ENCODE measurements around the gene RTP3. TPM values are rescaled to one million over a fixed set of nuclear protein-coding genes. Genes with fewer than 3 reads are reported as not detected.

The RTP3 gene
- total RNA-seq, 1 experiment from 2014 or later, result not detected

- CTCF ChIA-PET, result no interaction called here
- no TSS peak for BruUV-seq (replicated peaks)
- H3K4me3 Mint-ChIP-seq (ENCODE audit: unreplicated experiment), result no peak overlapping the region
Observed at GRCh38 chr3:46466273-46466672, 31.5 kb upstream of the RTP3 start.

GRCh38 chr3:46466871-46467403 lies 30.8 kb upstream of the RTP3 start:
- Histone ChIP-seq H3K9me3 (no peaks in the 10 kb centered on the region), H3K36me3 (ENCODE audit: control insufficient read depth, insufficient read depth, low read length) (no peaks in the 10 kb centered on the region), H3K27me3 (replicated peaks; ENCODE audit: control insufficient read depth, insufficient read depth, low read length) (no peaks in the 10 kb centered on the region; the same call in 1 of the 2 replicates), H3K4me3 (ENCODE audit: low read depth, low read length) (no peak overlapping the region), H3K4me1 (no peaks in the 10 kb centered on the region)
- ChIA-PET CTCF (no interaction called here), POLR2A (no interaction called here)
- Mint-ChIP-seq H3K27ac (ENCODE audit: unreplicated experiment) (no peak overlapping the region), H3K4me3 (ENCODE audit: unreplicated experiment) (no peak overlapping the region), H3K36me3 (ENCODE audit: insufficient read depth, unreplicated experiment) (no peaks in the 10 kb centered on the region), H3K4me1 (ENCODE audit: low read depth, unreplicated experiment) (no peaks in the 10 kb centered on the region), H3K9me3 (ENCODE audit: unreplicated experiment) (no peaks in the 10 kb centered on the region), H3K27me3 (ENCODE audit: insufficient read depth, unreplicated experiment) (no peaks in the 10 kb centered on the region)
- no peak for DNase-seq
- no TSS peak for BruUV-seq (replicated peaks)
- intact Hi-C loops (cut with micrococcal nuclease; ENCODE audit: unreplicated experiment), result no loop called here
- TF ChIP-seq, protein P1, sequence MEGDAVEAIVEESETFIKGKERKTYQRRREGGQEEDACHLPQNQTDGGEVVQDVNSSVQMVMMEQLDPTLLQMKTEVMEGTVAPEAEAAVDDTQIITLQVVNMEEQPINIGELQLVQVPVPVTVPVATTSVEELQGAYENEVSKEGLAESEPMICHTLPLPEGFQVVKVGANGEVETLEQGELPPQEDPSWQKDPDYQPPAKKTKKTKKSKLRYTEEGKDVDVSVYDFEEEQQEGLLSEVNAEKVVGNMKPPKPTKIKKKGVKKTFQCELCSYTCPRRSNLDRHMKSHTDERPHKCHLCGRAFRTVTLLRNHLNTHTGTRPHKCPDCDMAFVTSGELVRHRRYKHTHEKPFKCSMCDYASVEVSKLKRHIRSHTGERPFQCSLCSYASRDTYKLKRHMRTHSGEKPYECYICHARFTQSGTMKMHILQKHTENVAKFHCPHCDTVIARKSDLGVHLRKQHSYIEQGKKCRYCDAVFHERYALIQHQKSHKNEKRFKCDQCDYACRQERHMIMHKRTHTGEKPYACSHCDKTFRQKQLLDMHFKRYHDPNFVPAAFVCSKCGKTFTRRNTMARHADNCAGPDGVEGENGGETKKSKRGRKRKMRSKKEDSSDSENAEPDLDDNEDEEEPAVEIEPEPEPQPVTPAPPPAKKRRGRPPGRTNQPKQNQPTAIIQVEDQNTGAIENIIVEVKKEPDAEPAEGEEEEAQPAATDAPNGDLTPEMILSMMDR (IDR thresholded peaks at IDR 0.05; ENCODE audit: insufficient read depth in 1 of 2, low read depth in 1 of 2, low read length in 1 of 2, severe bottlenecking in 1 of 2, unreplicated experiment in 1 of 2), result no peak

More at GRCh38 chr3:46466273-46466672, 31.5 kb upstream of the RTP3 start:
- Mint-ChIP-seq H3K27me3 (ENCODE audit: insufficient read depth, unreplicated experiment) (no peaks in the 10 kb centered on the region), H3K9me3 (ENCODE audit: unreplicated experiment) (no peaks in the 10 kb centered on the region), H3K36me3 (ENCODE audit: insufficient read depth, unreplicated experiment) (no peaks in the 10 kb centered on the region), H3K27ac (ENCODE audit: unreplicated experiment) (no peak overlapping the region), H3K4me1 (ENCODE audit: low read depth, unreplicated experiment) (no peaks in the 10 kb centered on the region)
- no peak overlapping the region for H3K4me3 ChIP-seq (ENCODE audit: low read depth, low read length)
- TF ChIP-seq, protein P1 (IDR thresholded peaks at IDR 0.05; ENCODE audit: insufficient read depth in 1 of 2, low read depth in 1 of 2, low read length in 1 of 2, severe bottlenecking in 1 of 2, unreplicated experiment in 1 of 2), result no peak
- no peaks in the 10 kb centered on the region for H3K36me3 ChIP-seq (ENCODE audit: control insufficient read depth, insufficient read depth, low read length)
- DNase-seq, result no peak
- POLR2A ChIA-PET, result no interaction called here
- no peaks in the 10 kb centered on the region; the same call in 1 of the 2 replicates for H3K27me3 ChIP-seq (replicated peaks; ENCODE audit: control insufficient read depth, insufficient read depth, low read length)
- H3K9me3 ChIP-seq, result 0 out of 2 replicates have a peak, but pooled peaks cover 2% of the 10 kb centered on the region
- intact Hi-C loops (cut with micrococcal nuclease; ENCODE audit: unreplicated experiment), result no loop called here
- H3K4me1 ChIP-seq, result no peaks in the 10 kb centered on the region

GRCh38 chr3:46467562-46467961 lies 30.2 kb upstream of the RTP3 start:
- no peaks in the 10 kb centered on the region; the same call in 1 of the 2 replicates for H3K27me3 ChIP-seq (replicated peaks; ENCODE audit: control insufficient read depth, insufficient read depth, low read length)
- H3K4me1 Mint-ChIP-seq (ENCODE audit: low read depth, unreplicated experiment), result no peaks in the 10 kb centered on the region
- intact Hi-C loops (cut with micrococcal nuclease; ENCODE audit: unreplicated experiment), result no loop called here

More at GRCh38 chr3:46467562-46467961, 30.2 kb upstream of the RTP3 start:
- H3K4me3 Mint-ChIP-seq (ENCODE audit: unreplicated experiment), result no peak overlapping the region
- TF ChIP-seq, protein P1 (IDR thresholded peaks at IDR 0.05; ENCODE audit: insufficient read depth in 1 of 2, low read depth in 1 of 2, low read length in 1 of 2, severe bottlenecking in 1 of 2, unreplicated experiment in 1 of 2), result no peak
- no peak overlapping the region for H3K27ac Mint-ChIP-seq (ENCODE audit: unreplicated experiment)
- H3K9me3 Mint-ChIP-seq (ENCODE audit: unreplicated experiment), result no peaks in the 10 kb centered on the region
- no TSS peak for BruUV-seq (replicated peaks)
- Histone ChIP-seq H3K4me3 (ENCODE audit: low read depth, low read length) (no peak overlapping the region), H3K9me3 (no peaks in the 10 kb centered on the region), H3K36me3 (ENCODE audit: control insufficient read depth, insufficient read depth, low read length) (no peaks in the 10 kb centered on the region), H3K4me1 (no peaks in the 10 kb centered on the region)
- H3K36me3 Mint-ChIP-seq (ENCODE audit: insufficient read depth, unreplicated experiment), result no peaks in the 10 kb centered on the region
- POLR2A ChIA-PET, result no interaction called here
- CTCF ChIA-PET, result no interaction called here
- H3K27me3 Mint-ChIP-seq (ENCODE audit: insufficient read depth, unreplicated experiment), result no peaks in the 10 kb centered on the region
- no peak for DNase-seq

Data from Caco-2 (cell line).